Testis (tissue), 2 donors: ENCODE measurements around the gene DIDO1.

Experiments used
- CTCF ChIP-seq, 3 experiments: fragments of 450-650 bp in 2 of 3; fragments of 200-600 bp in 1 of 3; sonication (generic) in 1 of 3; IDR thresholded peaks; one replicate each; pipeline ENCODE4 v1.5.1; 2016 to 2019; ENCODE audit warnings: antibody characterized with exemption in 3 of 3, mild to moderate bottlenecking in 2 of 3, moderate library complexity in 1 of 3
- POLR2A ChIP-seq: fragments of 450-650 bp; IDR thresholded peaks from one replicate; pipeline ENCODE4 v1.6.1; 2017; ENCODE audit warnings: antibody characterized with exemption, mild to moderate bottlenecking, moderate library complexity

DNA sequence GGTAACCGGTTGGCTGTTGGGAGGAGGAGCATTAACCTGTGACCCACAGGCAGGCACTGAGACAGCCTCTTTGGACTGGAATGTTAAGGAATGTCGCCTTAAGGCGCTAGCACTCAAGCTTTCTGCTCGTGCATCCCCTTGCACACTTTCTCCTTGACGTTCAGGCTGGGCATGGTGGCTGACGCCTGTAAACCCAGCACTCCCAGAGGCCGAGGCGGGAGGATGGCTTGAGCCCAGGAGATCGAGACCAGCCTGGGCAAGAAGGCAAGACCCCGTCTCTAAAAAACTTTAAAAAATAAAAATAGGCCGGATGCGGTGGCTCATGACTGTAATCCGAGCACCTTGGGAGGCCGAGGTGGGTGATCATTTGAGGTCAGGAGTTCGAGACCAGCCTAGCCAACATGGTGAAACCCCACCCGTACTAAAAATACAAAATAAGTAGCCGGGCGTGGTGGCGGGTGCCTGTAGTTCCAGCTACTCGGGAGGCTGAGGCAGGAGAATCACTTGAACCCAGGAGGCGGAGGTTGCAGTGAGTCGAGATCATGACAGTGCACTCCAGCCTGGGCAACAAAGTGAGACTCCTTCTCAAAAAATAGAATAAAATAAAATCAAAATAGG is 9.8 kb upstream of the DIDO1 start:
- TF ChIP-seq POLR2A (no peak), CTCF (IDR thresholded peaks at IDR 0.05) (no peak)
